Uterus (tissue), 4 donors: ENCODE data around the gene RPS25. TPM values are rescaled to one million over a fixed set of nuclear protein-coding genes. Genes with fewer than 3 reads are reported as not detected.
A peak's percentile ranks its signal among the peaks of the same experiment; 100 is the strongest.
"Not testable (repeated sequence)": the region's sequence is repeated elsewhere in the genome, so short reads cannot be mapped to it uniquely, and the experiment has no call there.

Source experiments
- DNase-seq, 2 donors: peaks; one replicate each; pipeline ENCODE4 v3.0.0-alpha.2; 2019 to 2020
- H3K27ac ChIP-seq, 2 donors: fragments of 200-600 bp; sonication (generic); 1 replicate in 1 of 2; 2 replicates in 1 of 2; pipeline ENCODE4 v1.5.1; 2016 to 2018
- H3K27me3 ChIP-seq, 2 donors: fragments of 200-600 bp; sonication (generic); one replicate each; pipeline ENCODE4 v1.5.1; 2018 to 2019; ENCODE audit warnings: control low read depth in 1 of 2
- H3K36me3 ChIP-seq, 2 donors: fragments of 200-600 bp; sonication (generic); one replicate each; pipeline ENCODE4 v1.5.1; 2019; ENCODE audit warnings: control low read depth in 1 of 2
- H3K4me1 ChIP-seq, 2 donors: fragments of 200-600 bp; sonication (generic); one replicate each; pipeline ENCODE4 v1.5.1; 2018 to 2019; ENCODE audit warnings: control low read depth in 1 of 2
- H3K4me3 ChIP-seq, 2 donors: fragments of 200-600 bp; sonication (generic); 1 replicate in 1 of 2; 2 replicates in 1 of 2; pipeline ENCODE4 v1.5.1; 2018 to 2019; ENCODE audit warnings: mild to moderate bottlenecking in 1 of 2
- H3K9me3 ChIP-seq, 2 donors: fragments of 200-600 bp; sonication (generic); one replicate each; pipeline ENCODE4 v1.5.1; 2019; ENCODE audit warnings: control low read depth in 1 of 2
- POLR2A ChIP-seq, 2 donors: fragments of 450-650 bp; IDR thresholded peaks; one replicate each; pipeline ENCODE4 v1.6.1; 2016; ENCODE audit warnings: antibody characterized with exemption in 2 of 2, mild to moderate bottlenecking in 1 of 2, moderate library complexity in 1 of 2
- intact Hi-C: fragments of 100-400 bp; cut with DNase I; formaldehyde crosslinking; loops from one replicate; pipeline ENCODE4 v1.15.1; 2023; ENCODE audit warnings: low total_unique reads
- total RNA-seq, 4 donors: library from RNA; depleted of rRNA in 3 of 4; stranded (reverse); fragments of >200 nt in 3 of 4; gene quantifications; one replicate each; pipeline versions ENCODE4 v1.1.0 to v1.2.4, GENCODE V29; 2014 to 2023
- TF ChIP-seq, protein P1 (sequence below), 4 experiments: fragments of 200-600 bp in 2 of 4; fragments of 450-650 bp in 2 of 4; sonication (generic) in 2 of 4; IDR thresholded peaks; one replicate each; pipeline ENCODE4 v1.5.1; 2016 to 2019; ENCODE audit warnings: antibody characterized with exemption in 4 of 4, mild to moderate bottlenecking in 2 of 4, moderate library complexity in 1 of 4
- donor health status: DM: yes; HTN: yes; CAD: no.

The RPS25 gene
- total RNA-seq, 4 donors from 2014 or later = 1,075 to 3,325 (median 1,649) TPM

DNA sequence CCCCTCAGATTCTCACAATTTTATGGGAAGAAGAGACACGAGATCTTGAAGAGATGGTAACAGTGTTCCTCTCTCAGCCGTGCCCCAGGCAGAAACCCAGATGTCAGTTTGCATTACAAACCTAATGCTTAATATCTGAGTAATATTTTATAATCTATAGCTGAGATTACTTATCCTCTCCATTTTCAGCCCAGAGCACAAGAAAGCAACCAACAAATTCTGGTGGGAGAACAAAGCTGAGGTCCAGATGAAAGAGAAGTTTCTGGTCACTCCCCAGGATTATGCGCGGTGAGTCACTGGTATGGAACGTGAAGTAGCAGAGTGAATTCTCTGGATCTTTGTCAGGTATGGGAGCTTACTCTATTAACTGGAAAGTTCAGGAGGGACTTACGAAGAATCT, 19.3 kb downstream of the RPS25 start:
- no peak for TF ChIP-seq POLR2A (IDR thresholded peaks at IDR 0.05)
- TF ChIP-seq, protein P1, sequence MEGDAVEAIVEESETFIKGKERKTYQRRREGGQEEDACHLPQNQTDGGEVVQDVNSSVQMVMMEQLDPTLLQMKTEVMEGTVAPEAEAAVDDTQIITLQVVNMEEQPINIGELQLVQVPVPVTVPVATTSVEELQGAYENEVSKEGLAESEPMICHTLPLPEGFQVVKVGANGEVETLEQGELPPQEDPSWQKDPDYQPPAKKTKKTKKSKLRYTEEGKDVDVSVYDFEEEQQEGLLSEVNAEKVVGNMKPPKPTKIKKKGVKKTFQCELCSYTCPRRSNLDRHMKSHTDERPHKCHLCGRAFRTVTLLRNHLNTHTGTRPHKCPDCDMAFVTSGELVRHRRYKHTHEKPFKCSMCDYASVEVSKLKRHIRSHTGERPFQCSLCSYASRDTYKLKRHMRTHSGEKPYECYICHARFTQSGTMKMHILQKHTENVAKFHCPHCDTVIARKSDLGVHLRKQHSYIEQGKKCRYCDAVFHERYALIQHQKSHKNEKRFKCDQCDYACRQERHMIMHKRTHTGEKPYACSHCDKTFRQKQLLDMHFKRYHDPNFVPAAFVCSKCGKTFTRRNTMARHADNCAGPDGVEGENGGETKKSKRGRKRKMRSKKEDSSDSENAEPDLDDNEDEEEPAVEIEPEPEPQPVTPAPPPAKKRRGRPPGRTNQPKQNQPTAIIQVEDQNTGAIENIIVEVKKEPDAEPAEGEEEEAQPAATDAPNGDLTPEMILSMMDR (IDR thresholded peaks at IDR 0.05) = no peak
- Histone ChIP-seq H3K9me3 (no peaks in the 10 kb centered on the region), H3K27me3 (no peaks in the 10 kb centered on the region), H3K36me3 (no peaks in the 10 kb centered on the region), H3K4me3 (peak overlapping the region; percentile 52 to 89), H3K27ac (peak overlapping the region; percentile 82 to 85), H3K4me1 (peaks cover 0 to 5% of the 10 kb centered on the region in 2 donors)
- intact Hi-C loops = no loop called here
- no peak for DNase-seq

DNA sequence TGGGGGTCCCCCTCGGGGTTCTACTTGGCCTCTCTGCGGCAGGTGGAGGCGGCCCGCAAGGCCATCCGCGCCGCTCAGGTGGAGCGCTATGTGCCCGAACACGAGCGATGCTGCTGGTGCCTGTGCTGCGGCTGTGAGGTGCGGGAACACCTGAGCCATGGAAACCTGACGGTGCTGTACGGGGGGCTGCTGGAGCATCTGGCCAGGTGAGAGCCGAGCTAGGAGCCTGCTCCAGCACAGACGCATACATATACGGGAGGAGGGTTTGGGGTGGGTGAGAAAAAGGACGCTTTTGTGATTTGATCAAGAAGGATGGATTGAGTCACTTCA, 19.8 kb downstream of the RPS25 start:
- H3K4me1 ChIP-seq = peaks cover 0 to 5% of the 10 kb centered on the region in 2 donors
- H3K27ac ChIP-seq = peak overlapping the region; percentile 82 to 85
- TF ChIP-seq POLR2A (IDR thresholded peaks at IDR 0.05) = no peak
- TF ChIP-seq, protein P1 (IDR thresholded peaks at IDR 0.05) = no peak
- peak overlapping the region; percentile 52 to 89 for H3K4me3 ChIP-seq
- H3K9me3 ChIP-seq = no peaks in the 10 kb centered on the region
- H3K27me3 ChIP-seq = no peaks in the 10 kb centered on the region
- intact Hi-C loops = no loop called here
- H3K36me3 ChIP-seq = no peaks in the 10 kb centered on the region
- DNase-seq = no peak

DNA sequence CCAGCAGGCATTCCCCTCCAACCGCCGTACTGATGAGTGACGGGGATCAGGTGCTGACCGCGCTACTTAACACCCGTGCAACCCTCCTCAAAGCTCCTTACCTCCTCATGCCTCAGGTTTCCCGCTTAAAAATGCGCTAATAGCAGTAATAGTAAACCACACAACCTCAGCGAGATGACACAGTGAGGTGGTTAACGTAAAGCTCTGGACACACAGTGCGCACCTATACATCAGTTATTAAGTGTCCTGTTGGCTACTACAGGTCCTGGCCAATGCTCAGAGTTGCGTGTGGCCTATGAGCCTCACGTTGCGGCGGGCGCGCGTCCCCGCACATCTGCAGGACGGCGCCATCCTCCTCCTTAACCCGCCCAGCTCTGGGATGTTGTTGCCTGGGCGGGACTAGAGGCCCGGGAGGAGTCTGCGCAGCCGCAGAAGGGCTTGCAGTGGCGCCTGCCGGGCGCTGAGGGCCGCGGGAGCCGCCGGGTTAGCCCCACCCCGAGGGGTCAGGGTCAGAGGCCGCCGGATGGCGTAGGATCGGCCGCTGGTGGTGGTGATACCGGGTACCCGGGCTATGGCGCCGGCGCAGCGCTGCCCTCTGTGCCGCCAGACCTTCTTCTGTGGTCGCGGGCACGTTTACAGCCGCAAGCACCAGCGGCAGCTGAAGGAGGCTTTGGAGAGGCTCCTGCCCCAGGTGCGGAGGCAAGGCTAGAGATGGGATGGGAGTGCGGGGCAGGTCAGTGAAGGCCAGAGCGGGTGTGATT, 20.3 kb downstream of the RPS25 start, which contains the start of gene CENATAC:
TSS of gene CENATAC (plus strand) at position 512 of the 761 bp plus-strand sequence. CDS start at position 572, 60 bp downstream.
- Histone ChIP-seq H3K27ac (peak within 1 kb of the TSS; percentile 82 to 85), H3K9me3 (no peaks in the 10 kb centered on the region), H3K4me3 (peak within 1 kb of the TSS; percentile 52 to 89), H3K27me3 (no peaks in the 10 kb centered on the region), H3K4me1 (peaks cover 0 to 5% of the 10 kb centered on the region in 2 donors), H3K36me3 (no peaks in the 10 kb centered on the region)
- TF ChIP-seq, protein P1 (IDR thresholded peaks at IDR 0.05) = peak in 2 of 4 experiments; percentile 38 to 41
- TF ChIP-seq POLR2A (IDR thresholded peaks at IDR 0.05) = peak; percentile 83 to 89
- intact Hi-C loops = no loop called here
- peak; percentile 93 to 96 for DNase-seq

DNA sequence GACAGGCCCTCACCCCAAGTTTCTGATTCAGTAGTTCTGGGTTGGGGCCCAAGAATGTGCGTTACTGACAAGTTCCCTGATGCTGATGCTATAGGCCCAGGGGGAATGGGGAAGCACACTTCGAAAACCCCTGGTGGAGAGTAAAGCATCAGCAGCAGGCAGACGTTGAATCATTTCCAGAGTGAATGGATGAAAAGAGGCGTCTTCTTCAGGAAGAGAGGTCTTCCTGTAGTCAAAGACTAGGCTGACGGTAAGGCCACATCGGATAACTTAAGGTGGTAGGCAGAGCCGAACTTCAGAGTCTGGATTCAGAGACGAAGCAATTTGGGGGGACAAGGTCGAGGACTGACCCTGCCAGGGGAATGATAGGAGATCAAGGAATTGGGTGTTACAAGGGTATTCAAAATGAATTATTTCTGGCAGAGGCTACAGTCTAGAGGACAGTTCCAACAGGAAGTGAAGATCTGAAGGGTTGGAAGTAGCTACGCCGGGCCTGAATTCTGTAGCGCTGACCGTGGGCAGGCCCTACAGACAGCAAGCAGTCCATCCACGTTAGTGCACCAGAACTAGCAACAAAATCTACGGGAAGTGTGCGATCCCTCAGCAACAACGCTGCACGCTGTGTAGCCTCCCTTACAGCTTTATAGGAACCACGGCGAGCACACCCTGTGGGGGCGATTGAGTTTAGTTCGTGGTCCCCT, 21.1 kb downstream of the RPS25 start:
- intact Hi-C loops = no loop called here
- no peaks in the 10 kb centered on the region for H3K27me3 ChIP-seq
- no peaks in the 10 kb centered on the region for H3K36me3 ChIP-seq
- peaks cover 0 to 5% of the 10 kb centered on the region in 2 donors for H3K4me1 ChIP-seq
- no peaks in the 10 kb centered on the region for H3K9me3 ChIP-seq
- peak overlapping the region; percentile 82 to 85 for H3K27ac ChIP-seq
- DNase-seq = no peak
- TF ChIP-seq, protein P1 (IDR thresholded peaks at IDR 0.05) = no peak
- no peak for TF ChIP-seq POLR2A (IDR thresholded peaks at IDR 0.05)
- H3K4me3 ChIP-seq = peak overlapping the region; percentile 52 to 89

DNA sequence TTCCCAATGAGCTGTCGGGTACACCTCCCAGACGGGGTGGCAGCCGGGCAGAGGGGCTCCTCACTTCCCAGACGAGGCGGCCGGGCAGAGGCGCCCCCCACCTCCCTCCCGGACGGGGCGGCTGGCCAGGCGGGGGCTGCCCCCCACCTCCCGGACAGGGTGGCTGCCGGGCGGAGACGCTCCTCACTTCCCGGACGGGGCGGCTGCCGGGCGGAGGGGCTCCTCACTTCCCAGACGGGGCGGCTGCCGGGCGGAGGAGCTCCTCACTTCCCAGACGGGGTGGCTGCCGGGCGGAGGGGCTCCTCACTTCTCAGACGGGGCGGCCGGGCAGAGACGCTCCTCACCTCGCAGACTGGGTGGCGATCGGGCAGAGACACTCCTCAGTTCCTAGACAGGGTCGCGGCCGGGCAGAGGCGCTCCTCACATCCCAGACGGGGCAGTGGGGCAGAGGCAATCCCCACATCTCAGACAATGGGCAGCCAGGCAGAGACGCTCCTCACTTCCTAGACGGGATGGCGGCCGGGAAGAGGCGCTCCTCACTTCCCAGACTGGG, 26.6 kb downstream of the RPS25 start:
- H3K36me3 ChIP-seq, H3K27me3 ChIP-seq, DNase-seq, H3K4me1 ChIP-seq, intact Hi-C loops, H3K4me3 ChIP-seq, H3K27ac ChIP-seq, H3K9me3 ChIP-seq: not testable (repeated sequence)
